ENCODE results near the gene TOMM20. TPM values are rescaled to one million over a fixed set of nuclear protein-coding genes. Genes with fewer than 3 reads are reported as not detected.
A peak's percentile ranks its signal among the peaks of the same experiment; 100 is the strongest.
"Not testable (repeated sequence)": the region's sequence is repeated elsewhere in the genome, so short reads cannot be mapped to it uniquely, and the experiment has no call there.

Gene TOMM20
- total RNA-seq, 1 donor from 2014 or later: 99.0 TPM

GRCh38 chr1:235160957-235161684 lies 32.5 kb upstream of the TOMM20 start, which contains the start of gene RBM34:
TSS of gene RBM34 (minus strand) at chr1:235161250. CDS start at chr1:235161226, 24 bp downstream.
- TF ChIP-seq CTCF (IDR thresholded peaks at IDR 0.05; ENCODE audit: insufficient read depth, low read length, severe bottlenecking): peak; percentile 15
- H3K4me3 ChIP-seq (ENCODE audit: low read depth, low read length): peak within 1 kb of the TSS; percentile 67
- peaks cover 13% of the 10 kb centered on the region for H3K36me3 ChIP-seq (ENCODE audit: control insufficient read depth, insufficient read depth, low read length)
- no peaks in the 10 kb centered on the region for H3K27me3 ChIP-seq (ENCODE audit: control insufficient read depth, insufficient read depth, low read length)
- no peak for FAIRE-seq
- peak; percentile 84 for DNase-seq (ENCODE audit: low read depth)

GRCh38 chr1:235160383-235160956 lies 31.8 kb upstream of the TOMM20 start:
- peak; percentile 67 for DNase-seq (ENCODE audit: low read depth)
- no peaks in the 10 kb centered on the region for H3K27me3 ChIP-seq (ENCODE audit: control insufficient read depth, insufficient read depth, low read length)
- H3K36me3 ChIP-seq (ENCODE audit: control insufficient read depth, insufficient read depth, low read length): peaks cover 13% of the 10 kb centered on the region
- TF ChIP-seq CTCF (IDR thresholded peaks at IDR 0.05; ENCODE audit: insufficient read depth, low read length, severe bottlenecking): no peak
- FAIRE-seq: no peak
- H3K4me3 ChIP-seq (ENCODE audit: low read depth, low read length): peak overlapping the region; percentile 67

GRCh38 chr1:235159930-235160329 lies 31.3 kb upstream of the TOMM20 start:
- not testable (repeated sequence) for DNase-seq (ENCODE audit: low read depth); FAIRE-seq; H3K27me3 ChIP-seq (ENCODE audit: control insufficient read depth, insufficient read depth, low read length)
- H3K4me3 ChIP-seq (ENCODE audit: low read depth, low read length): peak overlapping the region; percentile 67
- H3K36me3 ChIP-seq (ENCODE audit: control insufficient read depth, insufficient read depth, low read length): peaks cover 13% of the 10 kb centered on the region

GRCh38 chr1:235159284-235159683 lies 30.6 kb upstream of the TOMM20 start:
- FAIRE-seq; H3K27me3 ChIP-seq (ENCODE audit: control insufficient read depth, insufficient read depth, low read length); H3K4me3 ChIP-seq (ENCODE audit: low read depth, low read length); DNase-seq (ENCODE audit: low read depth): not testable (repeated sequence)
- H3K36me3 ChIP-seq (ENCODE audit: control insufficient read depth, insufficient read depth, low read length): peaks cover 13% of the 10 kb centered on the region

DNA sequence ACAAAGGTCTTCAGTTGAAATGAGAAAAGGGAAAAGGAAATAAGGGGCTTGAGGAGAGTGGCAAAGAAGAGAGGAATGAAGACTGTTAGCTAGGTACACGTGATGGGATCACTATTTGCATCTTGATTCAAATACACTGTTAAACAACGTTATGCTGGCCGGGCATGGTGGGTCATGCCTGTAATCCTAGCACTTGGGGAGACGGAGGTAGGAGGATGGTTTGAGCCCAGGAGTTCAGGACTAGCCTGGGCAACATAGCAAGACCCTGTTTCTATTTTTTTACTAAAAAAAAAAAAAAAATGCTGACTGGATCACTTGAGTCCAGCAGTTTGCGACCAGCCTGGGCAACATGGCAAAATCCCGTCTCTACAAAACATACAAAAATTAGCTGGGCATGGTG lies 30.0 kb upstream of the TOMM20 start:
- no peak for DNase-seq (ENCODE audit: low read depth)
- TF ChIP-seq CTCF (IDR thresholded peaks at IDR 0.05; ENCODE audit: insufficient read depth, low read length, severe bottlenecking): no peak
- Histone ChIP-seq H3K4me3 (ENCODE audit: low read depth, low read length) (no peak overlapping the region), H3K36me3 (ENCODE audit: control insufficient read depth, insufficient read depth, low read length) (peaks cover 15% of the 10 kb centered on the region), H3K27me3 (ENCODE audit: control insufficient read depth, insufficient read depth, low read length) (no peaks in the 10 kb centered on the region)
- FAIRE-seq: no peak

- no peak for DNase-seq (ENCODE audit: low read depth)
- Histone ChIP-seq H3K36me3 (ENCODE audit: control insufficient read depth, insufficient read depth, low read length) (peaks cover 15% of the 10 kb centered on the region), H3K4me3 (ENCODE audit: low read depth, low read length) (no peak overlapping the region), H3K27me3 (ENCODE audit: control insufficient read depth, insufficient read depth, low read length) (no peaks in the 10 kb centered on the region)
- TF ChIP-seq CTCF (IDR thresholded peaks at IDR 0.05; ENCODE audit: insufficient read depth, low read length, severe bottlenecking): no peak
- no peak for FAIRE-seq
Observed at GRCh38 chr1:235157150-235157549, 28.5 kb upstream of the TOMM20 start.

Measured in bronchial epithelial cell (primary cell).